Loucy (cell line): Measurements from ENCODE around the gene LIN52.

Experiments used
- H2AFZ ChIP-seq: fragments of 200-600 bp; sonication (generic); 2 replicates; pipeline ENCODE4 v1.6.0; 2016; ENCODE audit warnings: antibody characterized with exemption, mild to moderate bottlenecking, low read length, moderate library complexity
- H3F3A ChIP-seq: fragments of 200-600 bp; 2 replicates; pipeline ENCODE4 v1.6.0; 2016; ENCODE audit warnings: antibody characterized with exemption, low read depth, mild to moderate bottlenecking
- H3K27me3 ChIP-seq: fragments of 200-600 bp; sonication (generic); 2 replicates; pipeline ENCODE4 v1.6.1; 2014; ENCODE audit warnings: low read length, mild to moderate bottlenecking; ENCODE audit not compliant: insufficient read depth, poor library complexity, severe bottlenecking
- H3K36me3 ChIP-seq: fragments of 200-600 bp; sonication (generic); 2 replicates; pipeline ENCODE4 v1.6.1; 2016; ENCODE audit warnings: low read length; ENCODE audit not compliant: insufficient read depth
- H3K4me1 ChIP-seq: fragments of 200-600 bp; sonication (generic); 2 replicates; pipeline ENCODE4 v1.5.1; 2014; ENCODE audit warnings: low read length, mild to moderate bottlenecking; ENCODE audit not compliant: insufficient read depth, poor library complexity, severe bottlenecking
- H3K4me2 ChIP-seq: fragments of 200-600 bp; sonication (generic); 2 replicates; pipeline ENCODE4 v1.6.0; 2014; ENCODE audit warnings: antibody characterized with exemption, low read length, low read depth, mild to moderate bottlenecking; ENCODE audit not compliant: poor library complexity, severe bottlenecking
- H3K4me3 ChIP-seq: fragments of 200-600 bp; sonication (generic); 2 replicates; pipeline ENCODE4 v1.5.1; 2014; ENCODE audit warnings: low read length, mild to moderate bottlenecking, mixed read lengths; ENCODE audit not compliant: poor library complexity, severe bottlenecking
- H3K79me2 ChIP-seq: fragments of 200-600 bp; sonication (generic); 2 replicates; pipeline ENCODE4 v1.6.1; 2014; ENCODE audit warnings: low read length; ENCODE audit not compliant: insufficient read depth
- H3K9ac ChIP-seq: fragments of 200-600 bp; sonication (generic); 2 replicates; pipeline ENCODE4 v1.6.0; 2014; ENCODE audit warnings: mild to moderate bottlenecking, low read depth, low read length, moderate library complexity; ENCODE audit not compliant: poor library complexity, severe bottlenecking
- H3K9me2 ChIP-seq: fragments of 200-600 bp; sonication (generic); replicated peaks from 2 replicates; pipeline ENCODE4 v1.6.1; 2016; ENCODE audit warnings: low read depth, low read length, mixed read lengths
- H3K9me3 ChIP-seq: fragments of 200-600 bp; sonication (generic); 2 replicates; pipeline ENCODE4 v1.6.1; 2014; ENCODE audit warnings: mild to moderate bottlenecking, antibody characterized with exemption, low read length, low read depth; ENCODE audit not compliant: insufficient read depth
- H4K20me1 ChIP-seq: fragments of 200-600 bp; sonication (generic); 2 replicates; pipeline ENCODE4 v1.6.0; 2014; ENCODE audit warnings: antibody characterized with exemption, low read length, mild to moderate bottlenecking; ENCODE audit not compliant: insufficient read depth, poor library complexity, severe bottlenecking
- CTCF ChIP-seq: fragments of 200-600 bp; sonication (generic); conservative IDR thresholded peaks from 2 replicates; pipeline ENCODE4 v1.5.1; 2014; ENCODE audit warnings: mild to moderate bottlenecking, antibody characterized with exemption, low read length
- EZH2phosphoT487 ChIP-seq: fragments of 200-600 bp; IDR thresholded peaks from 2 replicates; pipeline ENCODE4 v1.6.1; 2018; ENCODE audit warnings: antibody characterized with exemption, mild to moderate bottlenecking, moderate library complexity, borderline replicate concordance

The LIN52 gene

DNA sequence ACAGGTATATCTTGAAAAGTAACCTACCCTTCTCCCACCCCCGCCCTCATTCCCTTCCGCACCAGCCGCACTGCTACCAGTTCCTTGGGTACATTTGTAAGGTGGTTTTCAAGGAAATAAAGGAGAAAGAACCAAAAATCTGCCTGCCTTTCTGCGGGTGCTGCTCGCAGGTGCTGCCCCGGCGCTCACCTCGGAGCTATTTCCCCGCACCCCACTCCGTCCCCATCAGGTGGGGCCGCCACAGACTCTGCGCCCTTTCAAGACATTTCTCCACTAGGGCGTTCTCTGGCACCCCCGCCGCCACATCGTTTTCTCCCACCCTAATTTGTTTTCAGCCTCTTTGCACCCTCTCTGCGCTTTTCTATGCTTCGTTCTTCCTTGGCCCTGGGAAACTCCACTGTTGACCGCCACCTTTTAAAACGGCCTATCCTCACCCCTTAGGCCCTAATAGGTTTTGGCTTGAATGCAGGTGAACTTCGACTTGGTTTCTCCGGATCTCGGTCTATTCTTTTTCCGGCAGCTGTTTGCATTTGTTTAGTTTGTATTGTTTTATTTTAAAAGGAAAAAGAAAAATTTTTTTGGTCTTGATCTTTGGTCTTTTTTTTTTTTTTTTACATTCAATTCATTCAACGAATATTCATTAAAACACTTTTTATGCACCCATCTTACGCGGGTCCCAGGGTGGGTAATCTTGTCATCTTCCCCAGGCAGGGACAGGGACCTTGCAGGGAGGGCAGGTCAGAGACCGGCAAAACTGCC lies 157.4 kb downstream of the LIN52 start:
- Histone ChIP-seq H3K4me3 (no peak overlapping the region), H2AFZ (no peak overlapping the region), H3K4me1 (no peaks in the 10 kb centered on the region), H3K27me3 (no peaks in the 10 kb centered on the region), H3K4me2 (no peak overlapping the region), H4K20me1 (no peaks in the 10 kb centered on the region), H3K9me2 (no peaks in the 10 kb centered on the region), H3K9ac (no peak overlapping the region), H3F3A (no peaks in the 10 kb centered on the region), H3K79me2 (no peaks in the 10 kb centered on the region), H3K9me3 (no peaks in the 10 kb centered on the region), H3K36me3 (no peaks in the 10 kb centered on the region)
- no peak for TF ChIP-seq CTCF
- no peak for TF ChIP-seq EZH2phosphoT487

- Histone ChIP-seq H3K4me3 (no peak overlapping the region), H3K79me2 (no peaks in the 10 kb centered on the region), H3K9me3 (no peaks in the 10 kb centered on the region), H3F3A (no peaks in the 10 kb centered on the region), H3K4me1 (no peaks in the 10 kb centered on the region), H2AFZ (no peak overlapping the region), H3K4me2 (no peak overlapping the region), H4K20me1 (no peaks in the 10 kb centered on the region), H3K9me2 (no peaks in the 10 kb centered on the region), H3K36me3 (no peaks in the 10 kb centered on the region), H3K9ac (no peak overlapping the region), H3K27me3 (no peaks in the 10 kb centered on the region)
- TF ChIP-seq CTCF: no peak
- no peak for TF ChIP-seq EZH2phosphoT487
These were observed 158.0 kb downstream of the LIN52 start for GRCh38 chr14:74242780-74243042.

- Histone ChIP-seq H3K4me2 (no peak overlapping the region), H3K36me3 (no peaks in the 10 kb centered on the region), H3K4me3 (no peak overlapping the region), H3K9me3 (no peaks in the 10 kb centered on the region), H3F3A (no peaks in the 10 kb centered on the region), H3K27me3 (no peaks in the 10 kb centered on the region), H3K9ac (no peak overlapping the region), H3K79me2 (no peaks in the 10 kb centered on the region), H3K9me2 (no peaks in the 10 kb centered on the region), H4K20me1 (no peaks in the 10 kb centered on the region), H3K4me1 (no peaks in the 10 kb centered on the region), H2AFZ (no peak overlapping the region)
- TF ChIP-seq EZH2phosphoT487 (no peak), CTCF (no peak)
These were observed 158.3 kb downstream of the LIN52 start for GRCh38 chr14:74243051-74243450.
